Lower lobe of right lung (tissue), 2 donors: Measurements from ENCODE around the gene PCGF2. TPM values are rescaled to one million over a fixed set of nuclear protein-coding genes. Genes with fewer than 3 reads are reported as not detected.

Experiments
- ATAC-seq, 2 donors: fragments of 200-7000 bp; cut with Tn5 transposase; one replicate each; pipeline ENCODE4 v1.9.1; 2020 to 2022; ENCODE audit warnings: mild to moderate bottlenecking in 2 of 2, moderate library complexity in 2 of 2
- DNase-seq: peaks from one replicate; pipeline ENCODE4 v3.0.0-alpha.2; 2020
- H3K27ac ChIP-seq: fragments of 200-600 bp; one replicate; pipeline ENCODE4 v1.8.0; 2022
- H3K27me3 ChIP-seq: fragments of 200-600 bp; one replicate; pipeline ENCODE4 v1.8.0; 2022; ENCODE audit warnings: low read depth
- H3K36me3 ChIP-seq: fragments of 200-600 bp; one replicate; pipeline ENCODE4 v1.8.0; 2022; ENCODE audit warnings: mild to moderate bottlenecking
- H3K4me1 ChIP-seq: fragments of 200-600 bp; one replicate; pipeline ENCODE4 v1.8.0; 2022
- H3K4me3 ChIP-seq: fragments of 200-600 bp; one replicate; pipeline ENCODE4 v1.8.0; 2022; ENCODE audit warnings: mild to moderate bottlenecking
- H3K9me3 ChIP-seq: fragments of 200-600 bp; one replicate; pipeline ENCODE4 v1.8.0; 2022
- CTCF ChIP-seq: fragments of 200-600 bp; IDR thresholded peaks from one replicate; pipeline ENCODE4 v1.8.0; 2022; ENCODE audit warnings: antibody characterized with exemption, mild to moderate bottlenecking
- intact Hi-C: fragments of 100-400 bp; cut with DNase I; formaldehyde crosslinking; loops from one replicate; pipeline ENCODE4 v1.11.0; 2022
- total RNA-seq: library from RNA; stranded (reverse); fragmentation: NEBNext Ultra II Directional; extraction: Animal tissue kit (Norgen Biotek cat#: 25700); gene quantifications from one replicate; pipeline ENCODE4 v1.2.1, GENCODE V29; 2021
- donor health status: DM: no; HTN: yes; CAD: no; lungs with severe emphysema.

PCGF2 gene
- total RNA-seq, 1 donor from 2014 or later = 53.5 TPM

DNA sequence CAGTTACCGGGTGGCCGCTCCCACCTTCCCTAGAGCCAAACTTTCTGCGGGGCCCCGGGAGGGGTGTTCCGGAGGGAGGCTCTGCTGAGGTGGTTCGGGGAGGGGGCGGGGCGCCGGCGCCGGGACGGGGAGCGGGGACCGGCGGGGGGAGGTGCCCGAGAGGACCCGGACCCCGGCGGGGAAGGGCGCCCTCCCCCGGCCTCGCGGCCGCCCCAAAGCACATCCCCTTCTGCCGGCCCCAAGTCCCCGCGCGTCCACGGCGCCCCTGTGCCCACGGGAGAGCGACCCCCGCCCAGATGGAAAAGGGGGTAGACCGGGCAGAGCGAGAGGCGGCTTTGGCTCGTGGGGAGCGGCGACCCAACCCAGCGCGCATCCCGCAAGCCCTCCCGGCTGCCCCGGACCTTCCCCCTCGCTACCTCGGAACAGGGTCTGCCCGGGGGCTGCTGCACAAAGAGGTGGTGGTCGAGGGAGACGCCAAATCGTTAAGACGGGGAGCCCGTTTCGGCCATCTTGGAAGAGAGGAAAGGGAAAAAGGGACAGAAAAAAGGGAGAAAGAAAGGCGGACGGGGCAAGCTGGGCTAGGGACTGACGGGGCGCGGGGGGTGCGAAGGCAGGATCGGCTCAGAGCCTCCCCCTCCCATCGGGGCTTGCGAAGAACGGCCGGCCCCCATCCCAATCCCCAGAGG lies 530 bp downstream of the PCGF2 start:
- no peak for ATAC-seq
- H3K27me3 ChIP-seq = peaks cover 7% of the 10 kb centered on the region
- no peaks in the 10 kb centered on the region for H3K36me3 ChIP-seq
- TF ChIP-seq CTCF = no peak
- H3K27ac ChIP-seq = peak overlapping the region; percentile 81
- peaks cover 71% of the 10 kb centered on the region for H3K4me1 ChIP-seq
- DNase-seq = peak; percentile 63
- no peaks in the 10 kb centered on the region for H3K9me3 ChIP-seq
- intact Hi-C loops = no loop called here
- H3K4me3 ChIP-seq = peak overlapping the region; percentile 95

- Histone ChIP-seq H3K27me3 (peaks cover 7% of the 10 kb centered on the region), H3K9me3 (no peaks in the 10 kb centered on the region), H3K36me3 (no peaks in the 10 kb centered on the region), H3K4me3 (peak overlapping the region; percentile 95), H3K27ac (peak overlapping the region; percentile 81), H3K4me1 (peaks cover 77% of the 10 kb centered on the region)
- ATAC-seq (no peak), DNase-seq (no peak)
- intact Hi-C loops = no loop called here
- no peak for TF ChIP-seq CTCF
Observed at GRCh38 chr17:38746849-38747462, 1.2 kb downstream of the PCGF2 start.

DNA sequence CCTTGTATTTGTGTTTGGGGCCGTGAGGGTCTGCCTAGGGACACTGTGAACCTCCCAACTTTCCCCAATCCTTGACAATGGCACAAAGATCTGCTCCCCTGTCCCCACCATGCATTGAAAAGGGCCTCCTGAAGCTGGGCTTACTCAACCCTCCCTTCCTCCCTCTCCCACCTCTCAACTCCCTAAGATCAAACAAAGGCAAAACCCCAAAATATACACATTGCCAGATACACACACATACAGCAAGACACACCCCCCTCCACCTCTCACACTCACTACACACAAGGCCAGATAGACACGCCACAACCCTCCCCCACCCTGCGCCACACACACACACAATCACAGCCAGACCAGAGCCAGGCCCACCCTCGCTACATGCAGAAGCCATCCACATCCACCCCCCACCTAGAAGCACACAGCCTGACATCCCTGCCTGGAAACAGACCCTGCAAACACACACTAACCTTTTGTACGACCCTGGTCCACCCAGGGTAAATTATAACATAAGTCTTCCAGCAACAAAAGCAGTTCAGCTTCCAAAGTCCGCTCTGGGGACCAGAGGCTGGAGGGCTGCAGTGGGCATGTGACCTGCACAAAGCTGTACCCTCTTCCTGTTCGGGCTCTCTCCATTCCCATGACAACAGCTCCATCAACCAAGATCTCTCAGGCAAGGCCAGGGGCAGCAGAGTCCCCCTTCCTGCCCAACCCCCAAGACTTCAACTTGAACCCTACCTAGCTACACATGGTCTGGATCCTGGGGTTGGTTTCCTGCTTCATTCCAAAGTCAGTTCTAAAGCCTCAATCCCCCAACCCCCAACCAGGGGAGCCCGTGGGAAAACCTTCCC lies 1.9 kb downstream of the PCGF2 start:
- Histone ChIP-seq H3K9me3 (no peaks in the 10 kb centered on the region), H3K4me3 (peak overlapping the region; percentile 95), H3K36me3 (no peaks in the 10 kb centered on the region), H3K4me1 (peaks cover 81% of the 10 kb centered on the region), H3K27ac (peak overlapping the region; percentile 81), H3K27me3 (peaks cover 7% of the 10 kb centered on the region)
- no peak for TF ChIP-seq CTCF
- DNase-seq = no peak
- ATAC-seq = no peak
- intact Hi-C loops = no loop called here

DNA sequence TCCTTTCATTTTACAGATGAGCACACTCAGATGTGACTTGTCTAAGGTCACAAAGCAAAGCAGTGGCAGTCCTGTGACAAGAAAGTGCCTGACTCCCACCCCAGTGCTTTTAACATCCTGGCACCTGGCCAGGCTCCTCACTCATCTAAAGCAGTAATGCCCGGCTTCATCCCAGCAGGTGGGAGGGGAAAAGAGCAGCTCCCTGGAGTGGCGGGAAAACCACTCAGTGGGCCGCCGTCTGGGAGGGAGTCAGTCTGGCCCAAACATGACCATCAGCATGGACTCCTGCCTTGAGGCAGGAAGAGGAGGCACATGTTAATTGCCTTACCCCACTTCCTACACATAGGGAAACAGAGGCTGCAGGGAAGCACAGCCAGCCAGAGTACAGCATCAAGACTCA lies 2.6 kb downstream of the PCGF2 start:
- no peaks in the 10 kb centered on the region for H3K9me3 ChIP-seq
- TF ChIP-seq CTCF = no peak
- H3K4me1 ChIP-seq = peaks cover 76% of the 10 kb centered on the region
- no peak overlapping the region for H3K4me3 ChIP-seq
- H3K27ac ChIP-seq = no peak overlapping the region
- peaks cover 2% of the 10 kb centered on the region for H3K36me3 ChIP-seq
- peaks cover 7% of the 10 kb centered on the region for H3K27me3 ChIP-seq
- no peak for ATAC-seq
- intact Hi-C loops = no loop called here
- no peak for DNase-seq

DNA sequence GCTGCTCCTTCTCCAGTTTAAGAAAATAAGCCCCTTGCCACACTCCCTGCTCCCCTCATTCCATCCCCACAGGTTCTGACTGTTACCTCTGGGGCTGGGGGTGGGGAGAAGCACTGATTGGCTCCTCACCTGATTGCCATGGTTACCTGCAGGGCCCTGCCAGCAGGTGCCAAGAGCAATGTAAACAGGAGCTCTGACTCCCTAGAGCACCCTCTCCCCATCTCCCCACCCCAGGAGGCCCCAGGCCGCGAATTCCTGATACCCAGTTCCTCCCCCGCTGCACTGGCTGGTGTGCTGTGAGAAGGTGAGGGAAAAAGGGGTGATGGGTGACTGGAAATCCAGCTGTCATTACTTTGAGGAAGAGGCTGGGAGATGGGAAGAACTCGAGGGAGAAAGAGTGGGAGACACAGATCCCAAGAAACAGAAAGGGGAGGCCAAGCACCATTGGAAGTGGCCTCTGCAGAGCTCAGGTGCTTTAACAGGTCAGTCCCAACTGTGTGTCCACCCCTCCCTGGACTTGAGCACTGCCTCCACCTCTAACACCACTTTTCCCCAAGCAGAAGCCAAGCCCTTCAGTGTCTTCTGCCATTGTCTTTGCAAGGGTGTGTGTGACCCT lies 4.5 kb downstream of the PCGF2 start:
- H3K4me1 ChIP-seq = peaks cover 61% of the 10 kb centered on the region
- ATAC-seq (peak; percentile 17 to 20), DNase-seq (no peak)

More for the DNA sequence above, 4.5 kb downstream of the PCGF2 start:
- H3K9me3 ChIP-seq = no peaks in the 10 kb centered on the region
- peaks cover 20% of the 10 kb centered on the region for H3K36me3 ChIP-seq
- peaks cover 7% of the 10 kb centered on the region for H3K27me3 ChIP-seq
- no peak overlapping the region for H3K4me3 ChIP-seq
- intact Hi-C loops = no loop called here
- no peak for TF ChIP-seq CTCF
- peak overlapping the region; percentile 87 for H3K27ac ChIP-seq
